ENCODE results near the gene POLE.
A peak's percentile ranks its signal among the peaks of the same experiment; 100 is the strongest.

The POLE gene

GRCh38 chr12:132597333-132598316, 89.5 kb downstream of the POLE start:
- no peak for DNase-seq (ENCODE audit: low read depth, low spot score)

- DNase-seq (ENCODE audit: low read depth, low spot score), result no peak
Measured at GRCh38 chr12:132596016-132596415, 91.1 kb downstream of the POLE start.

GRCh38 chr12:132595183-132595582, 92.0 kb downstream of the POLE start:
- no peak for DNase-seq (ENCODE audit: low read depth, low spot score)

- peak; percentile 81 for DNase-seq (ENCODE audit: low read depth, low spot score)
Measured at GRCh38 chr12:132593938-132594358, 93.2 kb downstream of the POLE start.

GRCh38 chr12:132593521-132593920, 93.6 kb downstream of the POLE start:
- no peak for DNase-seq (ENCODE audit: low read depth, low spot score)

GRCh38 chr12:132593071-132593470, 94.1 kb downstream of the POLE start:
- DNase-seq (ENCODE audit: low read depth, low spot score), result no peak

- no peak for DNase-seq (ENCODE audit: low read depth, low spot score)
Measured at GRCh38 chr12:132592282-132592970, 94.7 kb downstream of the POLE start.

- no peak for DNase-seq (ENCODE audit: low read depth, low spot score)
Measured at GRCh38 chr12:132591107-132591935, 95.8 kb downstream of the POLE start.

GRCh38 chr12:132588821-132589669, 98.1 kb downstream of the POLE start:
- no peak for DNase-seq (ENCODE audit: low read depth, low spot score)

- no peak for DNase-seq (ENCODE audit: low read depth, low spot score)
Measured at GRCh38 chr12:132588319-132588718, 98.8 kb downstream of the POLE start.

GRCh38 chr12:132587781-132588180, 99.4 kb downstream of the POLE start:
- no peak for DNase-seq (ENCODE audit: low read depth, low spot score)

GRCh38 chr12:132586929-132587328, 100.2 kb downstream of the POLE start:
- no peak for DNase-seq (ENCODE audit: low read depth, low spot score)

- no peak for DNase-seq (ENCODE audit: low read depth, low spot score)
Measured at GRCh38 chr12:132585177-132585576, 102.0 kb downstream of the POLE start.

- DNase-seq (ENCODE audit: low read depth, low spot score), result no peak
Measured at GRCh38 chr12:132584429-132584828, 102.7 kb downstream of the POLE start.

GRCh38 chr12:132583736-132584135, 103.4 kb downstream of the POLE start:
- no peak for DNase-seq (ENCODE audit: low read depth, low spot score)

- DNase-seq (ENCODE audit: low read depth, low spot score), result no peak
Measured at GRCh38 chr12:132583411-132583710, 103.8 kb downstream of the POLE start.

GRCh38 chr12:132582582-132583410, 104.3 kb downstream of the POLE start:
- DNase-seq (ENCODE audit: low read depth, low spot score), result no peak

GRCh38 chr12:132582058-132582420, 105.1 kb downstream of the POLE start:
- no peak for DNase-seq (ENCODE audit: low read depth, low spot score)

GRCh38 chr12:132581348-132582057, 105.6 kb downstream of the POLE start:
- no peak for DNase-seq (ENCODE audit: low read depth, low spot score)

All from smooth muscle cell of the brain vasculature (primary cell).